A549 (cell line): ENCODE data around the gene ISG15. TPM values are rescaled to one million over a fixed set of nuclear protein-coding genes. Genes with fewer than 3 reads are reported as not detected.

Experiments used
- ATAC-seq, 2 experiments: fragments of 200-7000 bp in 1 of 2; fragments of >200 bp in 1 of 2; cut with Nextera tagmentation in 1 of 2; cut with Tn5 transposase in 1 of 2; 3 replicates each; pipeline versions ENCODE4 v1.8.0 to v1.9.1; 2018 to 2020; ENCODE audit warnings: mild to moderate bottlenecking in 1 of 2, moderate library complexity in 1 of 2
- CTCF ChIA-PET: fragments of 300-600 bp; sonication (Branson Sonifier 250); formaldehyde crosslinking; extraction: SDS; loops from one replicate; lab custom pipeline; 2021; ENCODE audit warnings: antibody characterized with exemption, inconsistent platforms; lab: Yijun Ruan, JAX
- POLR2A ChIA-PET: fragments of 350-600 bp; formaldehyde crosslinking; extraction: SDS; loops from one replicate; lab custom pipeline; 2021; ENCODE audit warnings: antibody characterized with exemption, inconsistent platforms; lab: Yijun Ruan, JAX
- DNase-seq, 2 experiments: peaks; one replicate each; pipeline versions ENCODE4 v3.0.0 to v3.0.0-alpha.2; 2011 to 2016; ENCODE audit warnings: low read depth in 1 of 2, low spot score in 1 of 2
- FAIRE-seq: peaks from 2 replicates; lab custom pipeline; 2011; peaks lifted over from hg19 to GRCh38; lab: Jason Lieb, UNC
- H3K27ac ChIP-seq, 2 experiments: fragments of >200 bp; sonication (Bioruptor Twin); formaldehyde crosslinking; 3 replicates each; pipeline ENCODE4 v1.5.1; 2016 to 2017
- H3K4me1 ChIP-seq: fragments of >200 bp; sonication (Bioruptor Twin); formaldehyde crosslinking; 3 replicates; pipeline ENCODE4 v1.6.1; 2016
- H3K4me2 ChIP-seq: fragments of >200 bp; sonication (Bioruptor Twin); formaldehyde crosslinking; 3 replicates; pipeline ENCODE4 v1.6.1; 2016
- H3K4me3 ChIP-seq: fragments of >200 bp; sonication (Bioruptor Twin); formaldehyde crosslinking; 3 replicates; pipeline ENCODE4 v1.5.1; 2016
- H3K9me3 ChIP-seq: fragments of >200 bp; sonication (Bioruptor Twin); formaldehyde crosslinking; 3 replicates; pipeline ENCODE4 v1.6.1; 2016
- ATOH8 ChIP-seq: fragments of 250-450 bp; sonication (Bioruptor Pico); IDR thresholded peaks from 2 replicates; pipeline ENCODE4 v1.5.0; 2020; ENCODE audit warnings: low read depth, mild to moderate bottlenecking, moderate library complexity
- CBX2 ChIP-seq: fragments of 200-600 bp; sonication (generic); IDR thresholded peaks from 2 replicates; pipeline ENCODE4 v1.6.1; 2016; ENCODE audit warnings: low read depth, mild to moderate bottlenecking, borderline replicate concordance
- CBX8 ChIP-seq: fragments of 200-600 bp; sonication (generic); IDR thresholded peaks from 2 replicates; pipeline ENCODE4 v1.6.1; 2016
- CEBPB ChIP-seq, 2 experiments: fragments of >200 bp in 1 of 2; sonication (Bioruptor Twin) in 1 of 2; formaldehyde crosslinking in 1 of 2; IDR thresholded peaks; 2 replicates each; pipeline ENCODE4 v1.6.1; 2012 to 2016
- E2F6 ChIP-seq: IDR thresholded peaks from 2 replicates; pipeline ENCODE4 v1.6.1; 2012; ENCODE audit warnings: low read depth, borderline replicate concordance
- EP300 ChIP-seq, 2 experiments: fragments of >200 bp; sonication (Bioruptor Twin); formaldehyde crosslinking; IDR thresholded peaks; 2 replicates in 1 of 2; 3 replicates in 1 of 2; pipeline ENCODE4 v1.6.1; 2016 to 2017
- ESRRA ChIP-seq: fragments of 150-350 bp; IDR thresholded peaks from 2 replicates; pipeline ENCODE4 v1.6.1; 2014; ENCODE audit warnings: mild to moderate bottlenecking, low read length, borderline replicate concordance
- FOXS1 ChIP-seq: fragments of 250-450 bp; sonication (Bioruptor Pico); IDR thresholded peaks from 2 replicates; pipeline ENCODE4 v1.5.0; 2020; ENCODE audit warnings: mild to moderate bottlenecking, moderate library complexity
- GATA3 ChIP-seq: IDR thresholded peaks from 2 replicates; pipeline ENCODE4 v1.6.1; 2012; ENCODE audit warnings: borderline replicate concordance
- HDAC2 ChIP-seq: fragments of 200-600 bp; sonication (generic); IDR thresholded peaks from 2 replicates; pipeline ENCODE4 v1.6.1; 2016
- HES2 ChIP-seq: fragments of >200 bp; sonication (Bioruptor Twin); formaldehyde crosslinking; IDR thresholded peaks from 2 replicates; pipeline ENCODE4 v1.6.1; 2016
- HMGXB4 ChIP-seq: fragments of 250-450 bp; sonication (Bioruptor Pico); IDR thresholded peaks from 2 replicates; pipeline ENCODE4 v1.5.0; 2021; ENCODE audit warnings: mild to moderate bottlenecking, moderate library complexity, borderline replicate concordance
- HOXA7 ChIP-seq: fragments of 250-450 bp; sonication (Bioruptor Pico); IDR thresholded peaks from 2 replicates; pipeline ENCODE4 v1.5.0; 2020; ENCODE audit warnings: mild to moderate bottlenecking, moderate library complexity
- HOXB13 ChIP-seq: fragments of 250-450 bp; sonication (Bioruptor Pico); IDR thresholded peaks from 2 replicates; pipeline ENCODE4 v1.5.0; 2020; ENCODE audit warnings: low read depth, mild to moderate bottlenecking, moderate library complexity
- MAFK ChIP-seq: fragments of 450-650 bp; IDR thresholded peaks from 2 replicates; pipeline ENCODE4 v1.6.1; 2014; ENCODE audit not compliant: partially characterized antibody
- MYC ChIP-seq: IDR thresholded peaks from 2 replicates; pipeline ENCODE4 v1.6.1; 2012; ENCODE audit warnings: mild to moderate bottlenecking, inconsistent platforms, low read length, improper control_type of control experiment, borderline replicate concordance
- NFE2L2 ChIP-seq: fragments of 150-350 bp; conservative IDR thresholded peaks from 2 replicates; pipeline ENCODE4 v1.6.1; 2014; ENCODE audit warnings: low read length
- NR3C1 ChIP-seq: fragments of >200 bp; sonication (Bioruptor Twin); formaldehyde crosslinking; IDR thresholded peaks from 3 replicates; pipeline ENCODE4 v1.6.1; 2017
- PBX3 ChIP-seq: IDR thresholded peaks from 2 replicates; pipeline ENCODE4 v1.6.1; 2012
- POLR2A ChIP-seq: IDR thresholded peaks from 2 replicates; pipeline ENCODE4 v1.6.1; 2012; ENCODE audit warnings: mild to moderate bottlenecking, low read length
- POLR2AphosphoS2 ChIP-seq: conservative IDR thresholded peaks from 2 replicates; pipeline ENCODE4 v1.6.1; 2012; ENCODE audit warnings: low read length, improper control_type of control experiment, inconsistent platforms
- RCOR1 ChIP-seq: fragments of 150-350 bp; IDR thresholded peaks from 2 replicates; pipeline ENCODE4 v1.6.1; 2014; ENCODE audit warnings: antibody characterized with exemption, low read length, low read depth
- RFX5 ChIP-seq: fragments of 450-650 bp; IDR thresholded peaks from 2 replicates; pipeline ENCODE4 v1.7.1; 2014; ENCODE audit warnings: antibody characterized with exemption, mild to moderate bottlenecking, moderate library complexity
- RNF2 ChIP-seq: fragments of 200-600 bp; sonication (generic); IDR thresholded peaks from 2 replicates; pipeline ENCODE4 v1.6.1; 2016; ENCODE audit warnings: low read depth, mild to moderate bottlenecking, antibody characterized with exemption, moderate library complexity, borderline replicate concordance
- SREBF2 ChIP-seq: fragments of 450-650 bp; IDR thresholded peaks from 2 replicates; pipeline ENCODE4 v1.6.1; 2014; ENCODE audit warnings: mild to moderate bottlenecking, moderate library complexity
- TP53 ChIP-seq: fragments of 250-450 bp; sonication (Bioruptor Pico); IDR thresholded peaks from 2 replicates; pipeline ENCODE4 v1.5.0; 2021; ENCODE audit warnings: mild to moderate bottlenecking, moderate library complexity
- ZNF302 ChIP-seq: fragments of 250-450 bp; sonication (Bioruptor Pico); IDR thresholded peaks from 2 replicates; pipeline ENCODE4 v1.9.0; 2021; ENCODE audit warnings: inconsistent platforms, mild to moderate bottlenecking, moderate library complexity
- WGBS: methylation state at CpG from one replicate; pipeline ENCODE4 v1.1.6; 2017; ENCODE audit errors: missing lambda C conversion rate; 5-methylcytosine and 5-hydroxymethylcytosine counted together
- polyA plus RNA-seq, 4 experiments: library from polyadenylated mRNA; depleted of rRNA in 3 of 4; stranded (reverse); fragments of >200 nt; fragmentation: RNase III in 1 of 4; extraction: RNeasy Plus Mini Kit Qiagen cat#74134 plus additional on column Dnase treatment in 1 of 4; gene quantifications; 2 replicates in 3 of 4; 3 replicates in 1 of 4; pipeline ENCODE4 v1.2.3, GENCODE V29; 2011 to 2017
- TF ChIP-seq, protein P1 (sequence below): fragments of >200 bp; sonication (Bioruptor Twin); formaldehyde crosslinking; IDR thresholded peaks from 3 replicates; pipeline ENCODE4 v1.5.1; 2016

The ISG15 gene
- polyA plus RNA-seq, 2 of the 4 experiments (the other 2 are of a cell fraction) = 4.6 to 11.2 TPM

DNA sequence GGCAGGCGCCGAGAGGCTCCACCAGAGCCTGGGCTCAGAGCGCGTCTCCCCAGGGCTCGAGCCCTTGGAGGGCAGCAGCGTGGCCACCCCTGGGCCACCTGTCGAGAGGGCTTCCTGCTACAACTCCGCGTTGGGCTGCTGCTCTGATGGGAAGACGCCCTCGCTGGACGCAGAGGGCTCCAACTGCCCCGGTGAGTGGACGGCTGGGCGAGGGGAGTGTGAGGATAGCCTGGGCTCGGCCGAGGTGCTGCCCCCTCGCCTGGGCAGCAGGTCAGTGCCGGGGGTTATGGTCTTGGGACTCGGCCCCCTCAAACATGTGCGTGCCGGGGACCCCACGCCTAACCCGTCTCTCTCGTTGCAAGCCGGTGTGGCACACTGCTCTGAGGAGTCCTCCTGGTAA lies 33.5 kb downstream of the ISG15 start:
- FAIRE-seq (no peak), DNase-seq (no peak), ATAC-seq (no peak)
- Histone ChIP-seq H3K9me3 (no peaks in the 10 kb centered on the region), H3K4me3 (no peak overlapping the region), H3K4me1 (no peaks in the 10 kb centered on the region), H3K27ac (no peak overlapping the region), H3K4me2 (no peak overlapping the region)
- ChIA-PET POLR2A (no interaction called here), CTCF (interaction anchor here (1.2 kb wide), 1 partner anchor 13 kb away, joined by 4 read pairs; no protein-coding TSS in a partner anchor)
- TF ChIP-seq FOXS1 = no peak
- no peak for TF ChIP-seq TP53 (CRISPR knock-in tag)
- 85% methylated on average over 7 of the region's 26 CpGs for WGBS

DNA sequence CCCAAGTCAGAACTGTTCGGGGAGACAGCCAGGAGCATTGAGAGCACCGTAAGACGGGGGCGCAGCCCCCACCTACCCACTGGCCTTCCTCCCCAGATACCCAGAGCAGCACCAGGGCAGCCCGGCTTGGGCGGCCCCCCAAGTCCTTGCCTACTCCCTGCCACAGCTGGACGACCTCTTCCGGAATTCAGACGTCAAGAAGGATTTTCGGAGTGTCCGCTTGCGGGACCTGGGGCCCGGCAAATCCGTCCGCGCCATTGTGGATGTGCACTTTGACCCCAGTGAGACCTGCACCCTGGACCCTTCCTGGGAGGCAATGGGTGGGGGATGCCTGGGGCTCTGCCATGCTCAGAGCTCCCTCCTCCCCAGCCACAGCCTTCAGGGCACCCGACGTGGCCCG lies 34.1 kb downstream of the ISG15 start:
- ChIA-PET POLR2A (no interaction called here), CTCF (interaction anchor here (1.2 to 1.7 kb wide), 2 partner anchors 12 to 16 kb away, joined by 4 to 11 read pairs; no protein-coding TSS in a partner anchor)
- Histone ChIP-seq H3K27ac (no peak overlapping the region), H3K4me3 (no peak overlapping the region), H3K9me3 (no peaks in the 10 kb centered on the region), H3K4me2 (no peak overlapping the region), H3K4me1 (no peaks in the 10 kb centered on the region)
- FAIRE-seq (no peak), DNase-seq (no peak), ATAC-seq (no peak)
- TF ChIP-seq HDAC2 (no peak), EP300 (IDR thresholded peaks at IDR 0.05) (no peak), MYC (no peak), NR3C1 (no peak), RFX5 (no peak), HOXB13 (CRISPR knock-in tag) (no peak), CEBPB (IDR thresholded peaks at IDR 0.05) (no peak), POLR2AphosphoS2 (no peak), GATA3 (no peak), HES2 (no peak), RNF2 (no peak), RCOR1 (no peak), HOXA7 (CRISPR knock-in tag) (no peak), ZNF302 (CRISPR knock-in tag) (no peak), PBX3 (no peak)
- TF ChIP-seq, protein P1, sequence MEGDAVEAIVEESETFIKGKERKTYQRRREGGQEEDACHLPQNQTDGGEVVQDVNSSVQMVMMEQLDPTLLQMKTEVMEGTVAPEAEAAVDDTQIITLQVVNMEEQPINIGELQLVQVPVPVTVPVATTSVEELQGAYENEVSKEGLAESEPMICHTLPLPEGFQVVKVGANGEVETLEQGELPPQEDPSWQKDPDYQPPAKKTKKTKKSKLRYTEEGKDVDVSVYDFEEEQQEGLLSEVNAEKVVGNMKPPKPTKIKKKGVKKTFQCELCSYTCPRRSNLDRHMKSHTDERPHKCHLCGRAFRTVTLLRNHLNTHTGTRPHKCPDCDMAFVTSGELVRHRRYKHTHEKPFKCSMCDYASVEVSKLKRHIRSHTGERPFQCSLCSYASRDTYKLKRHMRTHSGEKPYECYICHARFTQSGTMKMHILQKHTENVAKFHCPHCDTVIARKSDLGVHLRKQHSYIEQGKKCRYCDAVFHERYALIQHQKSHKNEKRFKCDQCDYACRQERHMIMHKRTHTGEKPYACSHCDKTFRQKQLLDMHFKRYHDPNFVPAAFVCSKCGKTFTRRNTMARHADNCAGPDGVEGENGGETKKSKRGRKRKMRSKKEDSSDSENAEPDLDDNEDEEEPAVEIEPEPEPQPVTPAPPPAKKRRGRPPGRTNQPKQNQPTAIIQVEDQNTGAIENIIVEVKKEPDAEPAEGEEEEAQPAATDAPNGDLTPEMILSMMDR = no peak
- no CpG with 5 or more reads among the region's 19 CpGs for WGBS

DNA sequence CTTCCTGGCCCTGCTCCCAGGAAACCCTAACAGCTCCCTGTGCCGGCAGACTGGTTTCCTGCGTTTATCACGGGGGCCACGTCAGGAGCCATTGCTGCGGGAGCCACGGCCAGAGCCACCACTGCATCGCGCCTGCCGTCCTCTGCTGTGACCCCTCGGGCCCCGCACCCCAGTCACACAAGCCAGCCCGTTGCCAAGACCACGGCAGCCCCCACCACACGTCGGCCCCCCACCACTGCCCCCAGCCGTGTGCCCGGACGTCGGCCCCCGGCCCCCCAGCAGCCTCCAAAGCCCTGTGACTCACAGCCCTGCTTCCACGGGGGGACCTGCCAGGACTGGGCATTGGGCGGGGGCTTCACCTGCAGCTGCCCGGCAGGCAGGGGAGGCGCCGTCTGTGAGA lies 34.7 kb downstream of the ISG15 start:
- FAIRE-seq (no peak), ATAC-seq (no peak), DNase-seq (no peak)
- Histone ChIP-seq H3K27ac (no peak overlapping the region), H3K4me1 (no peaks in the 10 kb centered on the region), H3K4me3 (no peak overlapping the region), H3K4me2 (no peak overlapping the region), H3K9me3 (no peaks in the 10 kb centered on the region)
- 96% methylated on average over 9 of the region's 25 CpGs for WGBS
- CTCF ChIA-PET = interaction anchor here (1.2 to 1.7 kb wide), 2 partner anchors 11 to 16 kb away, joined by 4 to 11 read pairs; no protein-coding TSS in a partner anchor
- TF ChIP-seq ATOH8 (CRISPR knock-in tag) (no peak), NR3C1 (no peak), SREBF2 (no peak), MYC (no peak), HMGXB4 (CRISPR knock-in tag) (no peak), ESRRA (no peak), POLR2A (no peak), CBX8 (no peak), HES2 (no peak), NFE2L2 (no peak), HOXA7 (CRISPR knock-in tag) (no peak), GATA3 (no peak), CBX2 (no peak), E2F6 (no peak), MAFK (no peak), CEBPB (IDR thresholded peaks at IDR 0.05) (no peak)
- POLR2A ChIA-PET = no interaction called here
